ENCODE measurements around the gene POLR3K.
"Not testable (repeated sequence)": the region's sequence is repeated elsewhere in the genome, so short reads cannot be mapped to it uniquely, and the experiment has no call there.

Gene POLR3K

GRCh38 chr16:42069-42457 is 11.3 kb downstream of the POLR3K start:
- no peak for DNase-seq

- DNase-seq = no peak
These were observed 11.9 kb downstream of the POLR3K start for GRCh38 chr16:41439-42068.

- DNase-seq = no peak
These were observed 14.2 kb downstream of the POLR3K start for GRCh38 chr16:38941-39892.

GRCh38 chr16:38206-38605 is 15.2 kb downstream of the POLR3K start:
- not testable (repeated sequence) for DNase-seq

GRCh38 chr16:37511-37910 is 15.9 kb downstream of the POLR3K start:
- no peak for DNase-seq

- DNase-seq = no peak
These were observed 16.9 kb downstream of the POLR3K start for GRCh38 chr16:36336-36984.

GRCh38 chr16:35678-36305 is 17.6 kb downstream of the POLR3K start:
- DNase-seq = no peak

GRCh38 chr16:35011-35677 is 18.3 kb downstream of the POLR3K start:
- no peak for DNase-seq

- DNase-seq = no peak
These were observed 18.8 kb downstream of the POLR3K start for GRCh38 chr16:34648-34987.

GRCh38 chr16:33877-34647 is 19.3 kb downstream of the POLR3K start:
- DNase-seq = no peak

GRCh38 chr16:33154-33876 is 20.1 kb downstream of the POLR3K start:
- DNase-seq = not testable (repeated sequence)

- DNase-seq = not testable (repeated sequence)
These were observed 22.8 kb downstream of the POLR3K start for GRCh38 chr16:30627-31026.

GRCh38 chr16:25926-26348 is 27.5 kb downstream of the POLR3K start:
- not testable (repeated sequence) for DNase-seq

GRCh38 chr16:24151-24550 is 29.3 kb downstream of the POLR3K start:
- DNase-seq = not testable (repeated sequence)

- not testable (repeated sequence) for DNase-seq
These were observed 32.5 kb downstream of the POLR3K start for GRCh38 chr16:20886-21285.

GRCh38 chr16:17062-17765 is 36.2 kb downstream of the POLR3K start:
- DNase-seq = not testable (repeated sequence)

- DNase-seq = peak in 1 of 2 experiments; percentile 26
These were observed 42.6 kb downstream of the POLR3K start for GRCh38 chr16:10772-11171.

- DNase-seq = no peak
These were observed 43.3 kb downstream of the POLR3K start for GRCh38 chr16:9903-10665.
